ENCODE results near the gene SLITRK2.

The SLITRK2 gene

DNA sequence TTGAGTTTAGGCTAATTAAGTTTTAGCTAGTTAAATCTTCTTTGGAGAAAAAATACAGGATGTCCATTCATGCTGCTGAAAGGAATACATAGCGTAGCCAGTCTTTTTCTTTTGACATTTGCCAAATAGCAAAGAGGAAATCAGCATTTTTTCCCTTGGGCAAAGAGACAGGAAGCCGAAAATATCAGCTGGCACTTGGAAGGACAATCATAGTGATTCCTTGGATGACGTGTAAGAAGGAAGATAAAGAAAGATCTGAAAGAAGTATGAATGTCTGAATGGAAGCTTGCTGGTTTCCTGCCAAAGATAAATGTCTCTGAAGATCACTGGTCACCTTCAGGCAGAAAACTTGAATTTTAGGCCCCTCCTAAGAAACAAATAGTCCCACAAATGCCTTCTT is 44.2 kb downstream of the SLITRK2 start:
- no peak for DNase-seq

DNA sequence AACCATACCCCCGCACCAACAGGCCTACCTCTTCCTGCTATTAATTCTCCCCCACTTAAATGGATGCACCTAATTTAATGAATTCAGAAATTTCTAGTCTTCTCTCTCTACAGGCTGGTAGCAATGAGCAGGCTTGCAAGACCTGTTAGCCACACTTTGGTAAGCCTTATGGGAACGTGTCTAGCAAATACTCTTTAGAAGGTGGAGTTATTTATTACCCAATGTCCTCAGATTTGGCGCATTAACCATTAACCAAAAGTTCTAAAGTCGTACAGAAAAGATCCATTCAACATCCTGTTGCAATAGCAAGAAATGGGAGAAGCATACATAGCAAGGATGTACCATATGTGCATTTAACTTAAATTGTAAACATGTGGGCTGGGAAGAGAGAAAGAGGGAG is 47.5 kb downstream of the SLITRK2 start:
- DNase-seq = no peak

All from NCI-H1417 (cell line).